Neural cell (in vitro differentiated cells): ENCODE data around the gene TPM2. TPM values are rescaled to one million over a fixed set of nuclear protein-coding genes. Genes with fewer than 3 reads are reported as not detected.
"Not testable (repeated sequence)": the region's sequence is repeated elsewhere in the genome, so short reads cannot be mapped to it uniquely, and the experiment has no call there.

Experiments used
- H2AFZ ChIP-seq: fragments of 200-600, 300-800 bp; sonication (generic), shearing (Covaris generic); 2 replicates; pipeline ENCODE4 v1.6.0; 2014; ENCODE audit warnings: low read depth, mild to moderate bottlenecking, antibody characterized with exemption, low read length, moderate library complexity
- H3F3A ChIP-seq: fragments of 200-600 bp; shearing (Covaris generic); 2 replicates; pipeline ENCODE4 v1.6.1; 2016; ENCODE audit warnings: mild to moderate bottlenecking, moderate library complexity, mixed read lengths, antibody characterized with exemption, low read length; ENCODE audit not compliant: insufficient read depth, poor library complexity, severe bottlenecking
- H3K27ac ChIP-seq: fragments of 200-600, 300-800 bp; sonication (generic), shearing (Covaris generic); 2 replicates; pipeline ENCODE4 v1.5.1; 2014; ENCODE audit warnings: mild to moderate bottlenecking, low read length, moderate library complexity
- H3K27me3 ChIP-seq: fragments of 300-800, 200-600 bp; sonication (generic), shearing (Covaris generic); 2 replicates; pipeline ENCODE4 v1.6.0; 2014; ENCODE audit warnings: mild to moderate bottlenecking, low read depth, low read length, moderate library complexity; ENCODE audit not compliant: insufficient read depth
- H3K36me3 ChIP-seq: fragments of 300-800, 200-600 bp; sonication (generic), shearing (Covaris generic); 2 replicates; pipeline ENCODE4 v1.5.1; 2014; ENCODE audit warnings: mild to moderate bottlenecking, antibody characterized with exemption, low read length, moderate library complexity; ENCODE audit not compliant: insufficient read depth
- H3K4me2 ChIP-seq: fragments of 300-800, 200-600 bp; sonication (generic), shearing (Covaris generic); 2 replicates; pipeline ENCODE4 v1.6.0; 2014; ENCODE audit warnings: mild to moderate bottlenecking, low read length
- H3K4me3 ChIP-seq: fragments of 300-800, 200-600 bp; sonication (generic), shearing (Covaris generic); 2 replicates; pipeline ENCODE4 v1.5.1; 2014; ENCODE audit warnings: mild to moderate bottlenecking, low read length, moderate library complexity
- H3K79me2 ChIP-seq: fragments of 200-600 bp; shearing (Covaris generic); replicated peaks from 2 replicates; pipeline ENCODE4 v1.6.0; 2014; ENCODE audit warnings: mild to moderate bottlenecking, low read length, moderate library complexity; ENCODE audit not compliant: insufficient read depth
- H3K9ac ChIP-seq: fragments of 300-800, 200-600 bp; sonication (generic), shearing (Covaris generic); 2 replicates; pipeline ENCODE4 v1.6.1; 2016; ENCODE audit warnings: mild to moderate bottlenecking, low read length, mixed read lengths
- H3K9me2 ChIP-seq: fragments of 200-600 bp; shearing (Covaris generic); 2 replicates; pipeline ENCODE4 v1.6.1; 2016; ENCODE audit warnings: mild to moderate bottlenecking, low read length, mixed read lengths; ENCODE audit not compliant: insufficient read depth
- H3K9me3 ChIP-seq: fragments of 200-600, 300-800 bp; sonication (generic), shearing (Covaris generic); 2 replicates; pipeline ENCODE4 v1.6.1; 2016; ENCODE audit warnings: mild to moderate bottlenecking, mixed run types, low read length, moderate library complexity, mixed read lengths
- H4K20me1 ChIP-seq: fragments of 200-600 bp; shearing (Covaris generic); 2 replicates; pipeline ENCODE4 v1.6.1; 2016; ENCODE audit warnings: mild to moderate bottlenecking, mixed run types; ENCODE audit not compliant: insufficient read depth
- EP300 ChIP-seq: fragments of 450-650 bp; conservative IDR thresholded peaks from 2 replicates; pipeline ENCODE4 v1.6.1; 2014; ENCODE audit warnings: antibody characterized with exemption, mild to moderate bottlenecking, moderate library complexity; ENCODE audit not compliant: poor library complexity, severe bottlenecking
- EZH2 ChIP-seq: fragments of 200-600, 300-800 bp; shearing (Covaris generic), sonication (generic); IDR thresholded peaks from 2 replicates; pipeline ENCODE4 v1.6.1; 2014; ENCODE audit warnings: antibody characterized with exemption, low read length, borderline replicate concordance, mild to moderate bottlenecking; ENCODE audit not compliant: insufficient read depth, poor library complexity, severe bottlenecking
- MXI1 ChIP-seq: fragments of 450-650 bp; conservative IDR thresholded peaks from 2 replicates; pipeline ENCODE4 v1.6.1; 2014; ENCODE audit warnings: antibody characterized with exemption, mild to moderate bottlenecking; ENCODE audit not compliant: poor library complexity, severe bottlenecking
- POLR2AphosphoS5 ChIP-seq: IDR thresholded peaks from 2 replicates; pipeline ENCODE4 v1.6.1; 2012
- RAD21 ChIP-seq: fragments of 450-650 bp; conservative IDR thresholded peaks from 2 replicates; pipeline ENCODE4 v1.6.1; 2014; ENCODE audit warnings: antibody characterized with exemption, mild to moderate bottlenecking, moderate library complexity
- SMC3 ChIP-seq: fragments of 450-650 bp; conservative IDR thresholded peaks from 2 replicates; pipeline ENCODE4 v1.6.1; 2014; ENCODE audit warnings: antibody characterized with exemption, mild to moderate bottlenecking, moderate library complexity; ENCODE audit not compliant: poor library complexity
- TAF1 ChIP-seq: IDR thresholded peaks from 2 replicates; pipeline ENCODE4 v1.6.1; 2012; ENCODE audit warnings: low read depth
- polyA plus RNA-seq: library from polyadenylated mRNA; depleted of rRNA; stranded (reverse); fragments of >200 nt; gene quantifications from 2 replicates; pipeline ENCODE4 v1.2.3, GENCODE V29; 2014
- TF ChIP-seq, protein P1 (sequence below): IDR thresholded peaks from 2 replicates; pipeline ENCODE4 v1.6.1; 2012; ENCODE audit warnings: borderline replicate concordance
- TF ChIP-seq, protein P2 (sequence below): fragments of 450-650 bp; IDR thresholded peaks from 2 replicates; pipeline ENCODE4 v1.5.1; 2014; ENCODE audit warnings: antibody characterized with exemption, mild to moderate bottlenecking, moderate library complexity; ENCODE audit not compliant: poor library complexity, severe bottlenecking

TPM2 gene
- polyA plus RNA-seq, 1 donor from 2014 or later = not detected

DNA sequence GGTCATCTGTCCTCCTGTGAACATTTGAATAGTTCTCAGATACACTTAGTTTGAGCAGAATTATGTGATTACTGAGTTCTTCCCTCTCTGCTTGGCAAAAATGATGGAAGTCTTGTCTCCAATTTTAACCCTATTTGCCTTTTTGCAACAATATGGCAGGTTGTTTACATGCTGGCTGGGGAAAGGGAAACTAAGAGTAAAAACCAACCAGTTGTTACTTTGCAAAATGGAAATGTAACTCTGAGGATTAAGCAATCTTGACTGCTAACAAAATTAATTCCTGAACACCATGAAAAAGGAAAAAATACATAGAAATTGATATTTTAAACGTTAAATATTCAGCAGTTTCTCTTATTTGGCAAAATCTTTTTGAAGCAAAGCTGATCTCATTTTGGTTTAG is 50.1 kb downstream of the TPM2 start:
- H3K4me2 ChIP-seq = no peak overlapping the region
- no peaks in the 10 kb centered on the region for H3K9me2 ChIP-seq
- H3K27me3 ChIP-seq = no peaks in the 10 kb centered on the region
- no peak overlapping the region for H2AFZ ChIP-seq
- TF ChIP-seq RAD21 (no peak), SMC3 (no peak), EP300 (no peak), POLR2AphosphoS5 (no peak), MXI1 (no peak), EZH2 (no peak), TAF1 (no peak)
- TF ChIP-seq, protein P1, sequence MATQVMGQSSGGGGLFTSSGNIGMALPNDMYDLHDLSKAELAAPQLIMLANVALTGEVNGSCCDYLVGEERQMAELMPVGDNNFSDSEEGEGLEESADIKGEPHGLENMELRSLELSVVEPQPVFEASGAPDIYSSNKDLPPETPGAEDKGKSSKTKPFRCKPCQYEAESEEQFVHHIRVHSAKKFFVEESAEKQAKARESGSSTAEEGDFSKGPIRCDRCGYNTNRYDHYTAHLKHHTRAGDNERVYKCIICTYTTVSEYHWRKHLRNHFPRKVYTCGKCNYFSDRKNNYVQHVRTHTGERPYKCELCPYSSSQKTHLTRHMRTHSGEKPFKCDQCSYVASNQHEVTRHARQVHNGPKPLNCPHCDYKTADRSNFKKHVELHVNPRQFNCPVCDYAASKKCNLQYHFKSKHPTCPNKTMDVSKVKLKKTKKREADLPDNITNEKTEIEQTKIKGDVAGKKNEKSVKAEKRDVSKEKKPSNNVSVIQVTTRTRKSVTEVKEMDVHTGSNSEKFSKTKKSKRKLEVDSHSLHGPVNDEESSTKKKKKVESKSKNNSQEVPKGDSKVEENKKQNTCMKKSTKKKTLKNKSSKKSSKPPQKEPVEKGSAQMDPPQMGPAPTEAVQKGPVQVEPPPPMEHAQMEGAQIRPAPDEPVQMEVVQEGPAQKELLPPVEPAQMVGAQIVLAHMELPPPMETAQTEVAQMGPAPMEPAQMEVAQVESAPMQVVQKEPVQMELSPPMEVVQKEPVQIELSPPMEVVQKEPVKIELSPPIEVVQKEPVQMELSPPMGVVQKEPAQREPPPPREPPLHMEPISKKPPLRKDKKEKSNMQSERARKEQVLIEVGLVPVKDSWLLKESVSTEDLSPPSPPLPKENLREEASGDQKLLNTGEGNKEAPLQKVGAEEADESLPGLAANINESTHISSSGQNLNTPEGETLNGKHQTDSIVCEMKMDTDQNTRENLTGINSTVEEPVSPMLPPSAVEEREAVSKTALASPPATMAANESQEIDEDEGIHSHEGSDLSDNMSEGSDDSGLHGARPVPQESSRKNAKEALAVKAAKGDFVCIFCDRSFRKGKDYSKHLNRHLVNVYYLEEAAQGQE = no peak
- TF ChIP-seq, protein P2, sequence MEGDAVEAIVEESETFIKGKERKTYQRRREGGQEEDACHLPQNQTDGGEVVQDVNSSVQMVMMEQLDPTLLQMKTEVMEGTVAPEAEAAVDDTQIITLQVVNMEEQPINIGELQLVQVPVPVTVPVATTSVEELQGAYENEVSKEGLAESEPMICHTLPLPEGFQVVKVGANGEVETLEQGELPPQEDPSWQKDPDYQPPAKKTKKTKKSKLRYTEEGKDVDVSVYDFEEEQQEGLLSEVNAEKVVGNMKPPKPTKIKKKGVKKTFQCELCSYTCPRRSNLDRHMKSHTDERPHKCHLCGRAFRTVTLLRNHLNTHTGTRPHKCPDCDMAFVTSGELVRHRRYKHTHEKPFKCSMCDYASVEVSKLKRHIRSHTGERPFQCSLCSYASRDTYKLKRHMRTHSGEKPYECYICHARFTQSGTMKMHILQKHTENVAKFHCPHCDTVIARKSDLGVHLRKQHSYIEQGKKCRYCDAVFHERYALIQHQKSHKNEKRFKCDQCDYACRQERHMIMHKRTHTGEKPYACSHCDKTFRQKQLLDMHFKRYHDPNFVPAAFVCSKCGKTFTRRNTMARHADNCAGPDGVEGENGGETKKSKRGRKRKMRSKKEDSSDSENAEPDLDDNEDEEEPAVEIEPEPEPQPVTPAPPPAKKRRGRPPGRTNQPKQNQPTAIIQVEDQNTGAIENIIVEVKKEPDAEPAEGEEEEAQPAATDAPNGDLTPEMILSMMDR = no peak
- H3F3A ChIP-seq = no peaks in the 10 kb centered on the region
- H3K79me2 ChIP-seq = no peaks in the 10 kb centered on the region
- H3K36me3 ChIP-seq = no peaks in the 10 kb centered on the region
- no peaks in the 10 kb centered on the region for H4K20me1 ChIP-seq
- no peaks in the 10 kb centered on the region for H3K9me3 ChIP-seq
- H3K9ac ChIP-seq = no peak overlapping the region
- H3K4me3 ChIP-seq = no peak overlapping the region
- H3K27ac ChIP-seq = no peak overlapping the region

DNA sequence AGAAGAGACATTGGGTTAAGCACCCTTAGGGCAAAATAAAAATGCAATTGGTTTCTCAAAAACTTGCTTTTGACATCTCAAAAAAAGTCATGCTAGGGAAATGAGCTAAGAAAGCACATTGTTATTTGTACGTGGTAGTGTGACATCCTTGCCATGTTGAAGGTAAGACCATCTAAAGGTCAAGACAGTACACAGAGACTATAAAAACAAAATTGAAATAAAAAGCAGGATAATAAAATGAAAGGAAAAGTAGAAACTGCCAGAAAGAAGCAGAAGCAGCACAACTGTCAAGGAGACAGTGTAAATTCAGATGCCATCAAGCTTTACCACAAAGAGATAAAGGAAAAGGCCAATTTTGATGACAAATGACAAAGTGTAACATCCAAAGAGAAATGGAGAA is 50.5 kb downstream of the TPM2 start:
- not testable (repeated sequence) for H3K27ac ChIP-seq, H3K9me3 ChIP-seq, H4K20me1 ChIP-seq, H3K4me3 ChIP-seq, H2AFZ ChIP-seq, H3K27me3 ChIP-seq, H3K9me2 ChIP-seq, H3K36me3 ChIP-seq, H3F3A ChIP-seq, H3K79me2 ChIP-seq, H3K9ac ChIP-seq, H3K4me2 ChIP-seq

DNA sequence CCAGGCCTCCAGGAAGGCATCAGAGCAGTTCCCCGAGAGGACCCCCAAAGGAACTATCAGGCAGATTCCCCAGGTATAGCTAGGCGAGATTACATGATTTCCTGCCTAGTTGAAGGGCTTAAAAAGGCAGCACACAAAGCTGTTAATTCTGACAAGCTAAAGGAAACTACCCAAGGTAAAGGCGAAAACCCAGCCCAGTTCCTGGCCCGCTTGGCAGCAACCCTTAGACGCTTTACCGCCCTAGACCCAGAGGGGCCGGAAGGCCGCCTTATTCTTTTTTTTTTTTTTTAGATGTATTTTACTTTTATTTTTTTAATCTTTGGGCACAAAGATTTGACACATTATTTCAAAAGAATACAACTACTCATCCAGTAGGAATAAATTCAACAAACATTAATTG is 51.0 kb downstream of the TPM2 start:
- H3F3A ChIP-seq, H3K79me2 ChIP-seq, H3K4me3 ChIP-seq, H2AFZ ChIP-seq, H3K4me2 ChIP-seq, H4K20me1 ChIP-seq, H3K9me2 ChIP-seq, H3K36me3 ChIP-seq, H3K27ac ChIP-seq, H3K9ac ChIP-seq, H3K9me3 ChIP-seq, H3K27me3 ChIP-seq: not testable (repeated sequence)

DNA sequence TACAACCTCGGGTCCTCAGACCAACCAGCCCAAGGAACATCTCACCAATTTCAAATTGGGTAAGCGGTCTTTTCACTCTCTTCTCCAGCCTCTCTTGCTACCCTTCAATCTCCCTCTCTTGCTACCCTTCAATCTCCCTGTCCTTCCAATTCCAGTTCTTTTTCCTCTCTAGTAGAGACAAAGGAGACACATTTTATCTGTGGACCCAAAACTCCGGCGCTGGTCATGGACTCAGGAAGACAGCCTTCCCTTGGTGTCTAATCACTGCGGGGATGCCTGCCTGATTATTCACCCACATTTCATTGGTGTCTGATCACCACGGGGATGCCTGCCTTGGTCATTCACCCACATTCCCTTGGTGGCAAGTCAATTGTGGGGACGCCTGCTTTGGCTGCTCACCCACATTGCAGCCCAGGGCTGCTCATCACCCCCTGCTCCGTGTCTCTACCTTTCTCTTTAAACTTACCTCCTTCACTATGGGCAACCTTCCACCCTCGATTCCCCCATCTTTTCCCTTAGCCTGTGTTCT is 52.2 kb downstream of the TPM2 start:
- H3K4me3 ChIP-seq, H4K20me1 ChIP-seq, H3K4me2 ChIP-seq, H3K27ac ChIP-seq, H2AFZ ChIP-seq, H3K36me3 ChIP-seq, H3K27me3 ChIP-seq, H3K9me3 ChIP-seq, H3K9ac ChIP-seq, H3K79me2 ChIP-seq, H3F3A ChIP-seq, H3K9me2 ChIP-seq: not testable (repeated sequence)

DNA sequence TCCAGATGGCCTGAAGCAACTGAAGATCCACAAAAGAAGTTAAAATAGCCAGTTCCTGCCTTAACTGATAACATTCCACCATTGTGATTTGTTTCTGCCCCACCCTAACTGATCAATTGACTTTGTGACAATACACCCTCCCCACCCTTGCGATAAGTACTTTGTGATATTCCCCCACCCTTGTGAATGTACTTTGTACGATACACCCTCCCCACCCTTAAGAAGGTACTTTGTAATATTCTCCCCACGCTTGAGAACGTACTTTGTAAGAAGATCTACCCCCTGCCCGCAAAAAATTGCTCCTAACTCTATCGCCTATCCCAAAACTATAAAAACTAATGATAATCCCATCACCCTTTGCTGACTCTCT is 52.9 kb downstream of the TPM2 start:
- H3K9ac ChIP-seq, H3K4me3 ChIP-seq, H2AFZ ChIP-seq, H3K36me3 ChIP-seq, H4K20me1 ChIP-seq, H3K9me3 ChIP-seq, H3K79me2 ChIP-seq, H3K27me3 ChIP-seq, H3F3A ChIP-seq, H3K9me2 ChIP-seq, H3K4me2 ChIP-seq, H3K27ac ChIP-seq: not testable (repeated sequence)
